WI38 (cell line): ENCODE measurements around the gene ACTR6.
A peak's percentile ranks its signal among the peaks of the same experiment; 100 is the strongest.

Source experiments
- H3K4me3 ChIP-seq: 2 replicates; pipeline ENCODE4 v1.5.1; 2011; ENCODE audit warnings: low read depth, mild to moderate bottlenecking, control low read depth, low read length
- CTCF ChIP-seq: IDR thresholded peaks from 2 replicates; pipeline ENCODE4 v1.5.1; 2012; ENCODE audit warnings: low read depth, mild to moderate bottlenecking, control low read depth, low read length

The ACTR6 gene

GRCh38 chr12:100200463-100201181 is at the start of gene ACTR6:
ACTR6 (plus strand) TSS chr12:100200815; CDS start chr12:100200852, 37 bp downstream.
- peak within 1 kb of the TSS; percentile 67 for H3K4me3 ChIP-seq
- TF ChIP-seq CTCF = no peak

GRCh38 chr12:100151769-100152168 is 48.8 kb upstream of the ACTR6 start:
- TF ChIP-seq CTCF = no peak
- H3K4me3 ChIP-seq = no peak overlapping the region

- H3K4me3 ChIP-seq = no peak overlapping the region
- no peak for TF ChIP-seq CTCF
Observed at GRCh38 chr12:100153131-100153530, 47.5 kb upstream of the ACTR6 start.

GRCh38 chr12:100154474-100155247 is 46.0 kb upstream of the ACTR6 start:
- peak; percentile 95 for TF ChIP-seq CTCF
- no peak overlapping the region for H3K4me3 ChIP-seq

GRCh38 chr12:100156731-100157426 is 43.7 kb upstream of the ACTR6 start:
- TF ChIP-seq CTCF = no peak
- H3K4me3 ChIP-seq = no peak overlapping the region

GRCh38 chr12:100157427-100157821 is 43.2 kb upstream of the ACTR6 start:
- H3K4me3 ChIP-seq = no peak overlapping the region
- no peak for TF ChIP-seq CTCF
